ENCODE results near the gene PDE4D. TPM values are rescaled to one million over a fixed set of nuclear protein-coding genes. Genes with fewer than 3 reads are reported as not detected.

PDE4D gene
- total RNA-seq, 1 donor from 2014 or later: 85.8 TPM

DNA sequence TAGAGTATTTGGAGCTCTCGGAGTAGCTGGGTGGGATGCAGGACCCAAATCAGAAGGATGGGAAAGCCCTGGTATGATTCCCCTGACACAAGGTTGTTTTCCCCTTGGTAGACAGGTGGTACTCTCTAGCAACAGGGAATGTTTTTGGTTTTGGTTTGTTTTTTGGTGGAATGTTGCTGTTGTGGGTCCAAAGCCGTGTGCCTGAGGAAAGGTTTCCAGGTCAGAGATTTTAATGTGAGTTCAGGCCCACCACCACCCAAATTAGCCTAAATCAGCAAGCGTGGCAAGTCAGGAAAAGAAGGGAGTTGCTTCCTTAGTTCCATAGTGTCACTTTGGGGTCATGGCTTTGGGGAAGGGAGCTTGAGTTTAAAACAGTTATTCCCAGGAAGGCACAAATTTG lies 925.2 kb downstream of the PDE4D start:
- ATAC-seq: peak; percentile 18
- H3K4me1 ChIP-seq: no peaks in the 10 kb centered on the region
- no peak overlapping the region for H3K4me3 ChIP-seq
- H3K9me3 ChIP-seq: no peaks in the 10 kb centered on the region
- DNase-seq: no peak
- no peaks in the 10 kb centered on the region for H3K27me3 ChIP-seq
- TF ChIP-seq, protein P1, sequence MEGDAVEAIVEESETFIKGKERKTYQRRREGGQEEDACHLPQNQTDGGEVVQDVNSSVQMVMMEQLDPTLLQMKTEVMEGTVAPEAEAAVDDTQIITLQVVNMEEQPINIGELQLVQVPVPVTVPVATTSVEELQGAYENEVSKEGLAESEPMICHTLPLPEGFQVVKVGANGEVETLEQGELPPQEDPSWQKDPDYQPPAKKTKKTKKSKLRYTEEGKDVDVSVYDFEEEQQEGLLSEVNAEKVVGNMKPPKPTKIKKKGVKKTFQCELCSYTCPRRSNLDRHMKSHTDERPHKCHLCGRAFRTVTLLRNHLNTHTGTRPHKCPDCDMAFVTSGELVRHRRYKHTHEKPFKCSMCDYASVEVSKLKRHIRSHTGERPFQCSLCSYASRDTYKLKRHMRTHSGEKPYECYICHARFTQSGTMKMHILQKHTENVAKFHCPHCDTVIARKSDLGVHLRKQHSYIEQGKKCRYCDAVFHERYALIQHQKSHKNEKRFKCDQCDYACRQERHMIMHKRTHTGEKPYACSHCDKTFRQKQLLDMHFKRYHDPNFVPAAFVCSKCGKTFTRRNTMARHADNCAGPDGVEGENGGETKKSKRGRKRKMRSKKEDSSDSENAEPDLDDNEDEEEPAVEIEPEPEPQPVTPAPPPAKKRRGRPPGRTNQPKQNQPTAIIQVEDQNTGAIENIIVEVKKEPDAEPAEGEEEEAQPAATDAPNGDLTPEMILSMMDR (IDR thresholded peaks at IDR 0.05): no peak
- H3K36me3 ChIP-seq: no peaks in the 10 kb centered on the region
- intact Hi-C loops (cut with DNase I): no loop called here
- H3K27ac ChIP-seq: no peak overlapping the region

DNA sequence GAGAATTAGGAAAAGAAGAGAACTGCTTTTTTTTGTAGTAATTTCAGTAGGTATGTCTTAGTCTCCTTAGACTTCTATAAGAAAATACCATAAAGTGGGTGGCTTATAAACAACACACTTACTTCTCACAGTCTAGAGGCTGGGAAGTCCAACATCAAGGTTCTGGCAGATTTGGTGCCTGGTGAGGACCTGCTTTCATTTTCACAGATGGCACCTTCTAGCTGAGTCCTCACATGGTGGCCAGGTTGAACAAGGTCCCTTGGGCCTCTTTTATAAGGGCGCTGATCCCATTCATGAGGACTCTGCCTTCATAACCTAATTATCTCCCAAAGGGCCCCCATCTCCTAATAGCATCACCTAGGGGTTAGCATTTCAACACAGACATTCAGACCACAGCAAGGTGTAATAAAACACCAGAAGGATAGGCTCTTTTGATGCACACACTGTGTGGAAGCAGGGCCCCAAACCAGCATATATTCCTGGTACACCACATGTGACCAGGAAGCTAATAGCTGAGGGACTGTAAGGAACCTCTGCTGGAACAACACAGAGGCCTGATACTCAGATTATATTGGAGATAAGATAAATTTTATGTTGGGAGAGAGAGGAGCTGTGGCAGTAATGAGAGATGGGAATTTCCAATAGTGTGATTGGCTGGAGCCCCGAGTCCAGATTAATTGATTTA lies 925.8 kb downstream of the PDE4D start:
- Histone ChIP-seq H3K9me3 (no peaks in the 10 kb centered on the region), H3K4me1 (no peaks in the 10 kb centered on the region), H3K27ac (no peak overlapping the region), H3K27me3 (no peaks in the 10 kb centered on the region), H3K4me3 (no peak overlapping the region), H3K36me3 (no peaks in the 10 kb centered on the region)
- TF ChIP-seq, protein P1 (IDR thresholded peaks at IDR 0.05): no peak
- DNase-seq (no peak), ATAC-seq (peak; percentile 19)
- intact Hi-C loops (cut with DNase I): no loop called here

DNA sequence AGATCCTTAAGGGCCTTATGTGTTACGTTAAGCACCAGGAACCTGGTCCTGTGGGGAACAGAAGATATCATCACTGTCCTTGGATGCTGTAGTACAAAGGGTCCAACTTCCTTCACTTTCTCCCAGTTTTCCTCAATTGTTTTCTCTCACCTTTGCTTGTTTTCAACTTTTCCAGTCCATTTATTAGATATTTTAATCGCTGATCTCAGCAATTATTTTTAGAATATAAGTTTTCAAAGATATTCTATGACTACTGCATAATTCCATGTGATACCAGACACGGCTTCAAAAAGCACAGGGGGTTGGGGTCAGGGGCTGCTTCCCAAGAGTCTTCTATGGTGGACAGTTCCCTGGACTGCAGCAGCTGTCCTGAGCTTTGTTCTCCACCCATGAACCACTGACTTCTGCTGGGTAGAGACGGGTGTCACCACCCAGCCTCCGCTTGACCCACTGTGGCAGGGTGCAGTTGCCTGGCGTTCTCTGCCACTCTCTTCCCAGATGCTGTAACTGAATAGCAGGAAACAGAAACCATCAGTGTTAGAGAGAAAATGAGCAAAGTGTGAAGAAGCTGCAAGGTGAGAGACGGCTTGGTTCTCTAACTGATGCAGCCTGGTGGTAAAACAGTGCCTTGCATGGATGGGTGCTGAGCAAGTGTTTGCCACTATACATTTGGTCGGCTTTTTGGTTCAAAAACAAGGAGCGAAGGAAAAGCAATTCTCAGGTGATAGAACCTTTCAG lies 927.7 kb downstream of the PDE4D start:
- Histone ChIP-seq H3K36me3 (no peaks in the 10 kb centered on the region), H3K27me3 (no peaks in the 10 kb centered on the region), H3K4me3 (no peak overlapping the region), H3K9me3 (no peaks in the 10 kb centered on the region), H3K4me1 (no peaks in the 10 kb centered on the region), H3K27ac (no peak overlapping the region)
- DNase-seq: no peak
- no peak for ATAC-seq
- TF ChIP-seq, protein P1 (IDR thresholded peaks at IDR 0.05): no peak
- intact Hi-C loops (cut with DNase I): no loop called here

DNA sequence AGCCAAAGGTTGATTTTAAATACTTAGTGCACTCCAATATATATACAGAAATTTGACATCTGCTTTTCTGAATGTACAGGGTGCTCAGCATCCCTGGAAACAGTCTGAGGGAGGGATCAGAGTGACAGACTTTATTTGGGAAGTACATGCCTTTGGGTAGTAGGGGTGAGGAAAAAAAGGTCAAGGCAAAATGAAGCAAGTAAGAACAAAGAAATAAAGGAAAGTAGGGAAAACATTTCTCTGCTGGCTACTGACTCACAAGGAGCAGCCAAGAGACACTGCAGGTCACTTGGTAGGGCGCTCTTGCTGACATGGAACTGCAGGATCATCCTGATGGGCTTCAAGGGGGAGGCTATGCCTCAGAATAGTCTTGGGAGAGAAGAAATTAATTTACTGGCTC lies 929.7 kb downstream of the PDE4D start:
- H3K36me3 ChIP-seq: no peaks in the 10 kb centered on the region
- TF ChIP-seq, protein P1 (IDR thresholded peaks at IDR 0.05): no peak
- no peaks in the 10 kb centered on the region for H3K27me3 ChIP-seq
- H3K4me1 ChIP-seq: no peaks in the 10 kb centered on the region
- H3K9me3 ChIP-seq: no peaks in the 10 kb centered on the region
- ATAC-seq (no peak), DNase-seq (no peak)
- intact Hi-C loops (cut with DNase I): no loop called here
- no peak overlapping the region for H3K27ac ChIP-seq
- H3K4me3 ChIP-seq: no peak overlapping the region

DNA sequence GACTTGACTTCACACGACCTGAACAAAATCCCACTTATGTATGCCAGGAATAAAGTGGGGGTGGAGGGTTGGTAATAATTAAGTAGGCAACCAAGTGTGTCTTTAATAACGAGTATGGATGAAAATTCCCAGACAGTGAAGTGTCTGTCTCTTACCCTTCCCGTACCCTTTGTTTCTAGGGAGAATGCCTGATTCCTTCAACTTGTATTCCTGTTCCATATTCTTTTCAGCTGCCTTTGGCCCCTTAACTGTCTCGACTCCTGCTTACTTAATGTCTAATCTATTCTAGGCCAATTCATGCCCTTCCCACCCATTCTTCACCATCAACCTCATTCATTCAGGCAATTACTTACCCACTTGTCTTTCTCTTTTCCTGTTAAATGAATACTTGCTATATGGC lies 930.2 kb downstream of the PDE4D start:
- Histone ChIP-seq H3K27me3 (no peaks in the 10 kb centered on the region), H3K4me1 (no peaks in the 10 kb centered on the region), H3K27ac (no peak overlapping the region), H3K9me3 (no peaks in the 10 kb centered on the region), H3K36me3 (no peaks in the 10 kb centered on the region), H3K4me3 (no peak overlapping the region)
- TF ChIP-seq, protein P1 (IDR thresholded peaks at IDR 0.05): no peak
- no peak for ATAC-seq
- no peak for DNase-seq
- intact Hi-C loops (cut with DNase I): no loop called here

All from upper lobe of right lung (tissue), 1 donor.